ENCODE measurements around the gene TFB1M. TPM values are rescaled to one million over a fixed set of nuclear protein-coding genes. Genes with fewer than 3 reads are reported as not detected.

Gene TFB1M
- total and polyA plus RNA-seq, 5 donors from 2014 or later, result 10.5 to 26.5 (median 17.7) TPM

DNA sequence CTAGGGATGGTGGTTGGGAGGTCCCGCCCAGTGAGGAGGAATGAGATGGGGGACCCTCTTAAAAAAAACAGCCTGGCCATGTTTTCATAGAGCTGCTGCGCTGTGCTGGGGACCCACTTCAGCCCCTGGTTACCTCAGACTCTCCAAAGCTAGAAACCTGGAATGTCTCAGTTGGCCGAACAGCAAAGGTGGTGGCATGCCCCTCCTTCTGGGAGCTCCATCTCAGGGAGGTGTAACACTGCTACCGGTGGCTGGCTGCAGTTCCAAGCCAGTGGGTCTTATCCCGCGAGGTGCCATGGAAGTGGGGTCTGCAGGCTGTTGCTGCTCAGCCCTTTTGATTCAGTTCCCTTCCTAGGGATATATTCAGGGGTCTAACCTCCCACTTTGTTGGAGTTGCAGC, 35.7 kb upstream of the TFB1M start:
- Mint-ChIP-seq H3K27me3 (peaks cover 25% of the 10 kb centered on the region), H3K4me3 (no peak overlapping the region), H3K4me1 (no peaks in the 10 kb centered on the region), H3K9me3 (peaks cover 0 to 36% (median 16%) of the 10 kb centered on the region in 7 donors), H3K36me3 (peaks cover 9% of the 10 kb centered on the region), H3K27ac (no peak overlapping the region)
- ATAC-seq (ENCODE audit: low read depth in 2 of 2), result no peak
- Histone ChIP-seq H3K27ac (ENCODE audit: insufficient read depth, low read length, poor library complexity, severe bottlenecking) (no peak overlapping the region), H3K27me3 (ENCODE audit: control insufficient read depth, insufficient read depth, low read length) (peaks cover under 1% of the 10 kb centered on the region), H3K36me3 (ENCODE audit: control insufficient read depth, insufficient read depth, low read length) (no peaks in the 10 kb centered on the region), H3K9me3 (ENCODE audit: control insufficient read depth in 2 of 2, low read length in 2 of 2) (peaks cover 20 to 26% of the 10 kb centered on the region in 2 experiments), H3K4me3 (ENCODE audit: low read depth, low read length) (no peak overlapping the region), H3K4me1 (ENCODE audit: control insufficient read depth, insufficient read depth, low read length, poor library complexity, severe bottlenecking) (no peaks in the 10 kb centered on the region)
- no peak for DNase-seq

DNA sequence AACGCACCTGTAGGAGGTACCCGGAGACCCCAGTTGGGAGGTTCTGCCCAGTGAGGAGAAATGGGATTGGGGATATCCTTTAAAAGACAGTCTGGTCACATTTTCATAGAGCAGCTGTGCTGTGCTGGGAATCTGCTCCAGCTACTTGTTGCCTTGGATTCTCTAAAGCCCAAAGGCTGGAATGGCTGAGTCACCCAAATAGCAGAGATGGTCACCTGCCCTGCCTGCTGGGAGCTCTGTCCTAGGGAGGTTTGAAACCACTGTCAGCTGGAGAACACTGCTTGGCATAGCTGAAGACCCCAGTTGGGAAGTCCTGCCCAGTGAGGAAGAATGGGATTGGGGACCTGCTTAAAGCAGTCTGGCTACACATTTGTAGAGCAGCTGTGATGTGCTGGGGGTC, 34.8 kb upstream of the TFB1M start:
- no peak for ATAC-seq (ENCODE audit: low read depth in 2 of 2)

DNA sequence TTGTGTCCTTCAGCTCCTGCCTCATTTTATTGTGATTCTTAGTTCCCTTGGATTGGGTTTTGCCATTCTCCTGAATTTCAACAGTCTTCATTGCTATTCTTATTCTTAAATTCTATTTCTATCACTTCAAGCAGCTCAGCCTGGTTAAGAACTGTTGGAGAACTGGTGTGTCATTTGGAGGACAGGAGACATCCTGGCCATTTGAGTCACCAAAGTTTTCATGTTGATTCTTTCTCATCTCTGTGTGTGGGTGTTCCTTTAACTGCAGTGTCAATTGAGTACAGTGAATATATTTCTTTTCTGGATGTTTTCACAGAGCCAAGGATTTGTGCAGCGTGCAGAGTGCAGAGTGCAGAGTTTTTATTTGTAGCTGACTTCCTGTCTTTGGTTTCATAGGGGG, 33.5 kb upstream of the TFB1M start:
- H3K4me3 Mint-ChIP-seq, result no peak overlapping the region
- Histone ChIP-seq H3K27me3 (ENCODE audit: control insufficient read depth, insufficient read depth, low read length) (peaks cover 4% of the 10 kb centered on the region), H3K9me3 (ENCODE audit: control insufficient read depth in 2 of 2, low read length in 2 of 2) (peaks cover 6 to 9% of the 10 kb centered on the region in 2 experiments), H3K4me1 (ENCODE audit: control insufficient read depth, insufficient read depth, low read length, poor library complexity, severe bottlenecking) (no peaks in the 10 kb centered on the region), H3K36me3 (ENCODE audit: control insufficient read depth, insufficient read depth, low read length) (no peaks in the 10 kb centered on the region), H3K4me3 (ENCODE audit: low read depth, low read length) (no peak overlapping the region), H3K27ac (ENCODE audit: insufficient read depth, low read length, poor library complexity, severe bottlenecking) (no peak overlapping the region)
- no peaks in the 10 kb centered on the region for H3K4me1 Mint-ChIP-seq
- H3K9me3 Mint-ChIP-seq, result peaks cover 0 to 22% (median 8%) of the 10 kb centered on the region in 7 donors
- DNase-seq (no peak), ATAC-seq (ENCODE audit: low read depth in 2 of 2) (no peak)
- no peak overlapping the region for H3K27ac Mint-ChIP-seq
- H3K36me3 Mint-ChIP-seq, result peaks cover 9% of the 10 kb centered on the region
- H3K27me3 Mint-ChIP-seq, result peaks cover 16% of the 10 kb centered on the region

More for the DNA sequence above, 34.8 kb upstream of the TFB1M start:
- H3K4me1 ChIP-seq (ENCODE audit: control insufficient read depth, insufficient read depth, low read length, poor library complexity, severe bottlenecking), result no peaks in the 10 kb centered on the region
- no peak overlapping the region for H3K27ac ChIP-seq (ENCODE audit: insufficient read depth, low read length, poor library complexity, severe bottlenecking)
- DNase-seq, result no peak
- peaks cover 21% of the 10 kb centered on the region for H3K27me3 Mint-ChIP-seq
- no peaks in the 10 kb centered on the region for H3K36me3 ChIP-seq (ENCODE audit: control insufficient read depth, insufficient read depth, low read length)
- peaks cover 12 to 19% of the 10 kb centered on the region in 2 experiments for H3K9me3 ChIP-seq (ENCODE audit: control insufficient read depth in 2 of 2, low read length in 2 of 2)
- H3K27ac Mint-ChIP-seq, result no peak overlapping the region
- H3K4me3 ChIP-seq (ENCODE audit: low read depth, low read length), result no peak overlapping the region
- H3K27me3 ChIP-seq (ENCODE audit: control insufficient read depth, insufficient read depth, low read length), result peaks cover 4% of the 10 kb centered on the region
- H3K4me3 Mint-ChIP-seq, result no peak overlapping the region
- H3K36me3 Mint-ChIP-seq, result peaks cover 9% of the 10 kb centered on the region
- H3K4me1 Mint-ChIP-seq, result no peaks in the 10 kb centered on the region
- H3K9me3 Mint-ChIP-seq, result peaks cover 0 to 30% (median 12%) of the 10 kb centered on the region in 7 donors

DNA sequence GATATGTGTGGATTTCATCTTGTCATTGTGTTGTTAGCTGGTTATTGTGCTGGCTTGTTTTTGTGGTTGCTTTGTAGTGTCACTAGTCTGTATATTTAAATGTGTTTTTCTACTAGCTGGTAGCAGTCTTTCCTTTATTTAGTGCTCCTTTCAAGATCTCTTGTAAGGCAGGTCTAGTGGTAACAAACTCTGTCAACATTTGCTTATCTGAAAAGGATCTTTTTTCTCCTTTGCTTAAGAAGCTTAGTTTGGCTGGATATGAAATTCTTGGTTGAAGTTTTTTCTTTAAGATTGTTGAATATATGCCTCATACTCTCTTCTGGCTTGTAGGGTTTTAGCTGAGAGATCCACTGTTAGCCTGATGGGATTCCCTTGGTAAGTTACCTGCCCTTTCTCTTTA, 32.7 kb upstream of the TFB1M start:
- no peaks in the 10 kb centered on the region for H3K4me1 Mint-ChIP-seq
- H3K9me3 Mint-ChIP-seq, result peaks cover 0 to 22% (median 8%) of the 10 kb centered on the region in 7 donors
- H3K36me3 Mint-ChIP-seq, result peaks cover 9% of the 10 kb centered on the region
- DNase-seq (no peak), ATAC-seq (ENCODE audit: low read depth in 2 of 2) (no peak)
- Histone ChIP-seq H3K27me3 (ENCODE audit: control insufficient read depth, insufficient read depth, low read length) (peaks cover 4% of the 10 kb centered on the region), H3K27ac (ENCODE audit: insufficient read depth, low read length, poor library complexity, severe bottlenecking) (no peak overlapping the region), H3K36me3 (ENCODE audit: control insufficient read depth, insufficient read depth, low read length) (no peaks in the 10 kb centered on the region), H3K4me1 (ENCODE audit: control insufficient read depth, insufficient read depth, low read length, poor library complexity, severe bottlenecking) (no peaks in the 10 kb centered on the region), H3K9me3 (ENCODE audit: control insufficient read depth in 2 of 2, low read length in 2 of 2) (peaks cover 6 to 9% of the 10 kb centered on the region in 2 experiments), H3K4me3 (ENCODE audit: low read depth, low read length) (no peak overlapping the region)
- no peak overlapping the region for H3K4me3 Mint-ChIP-seq
- H3K27ac Mint-ChIP-seq, result no peak overlapping the region
- peaks cover 16% of the 10 kb centered on the region for H3K27me3 Mint-ChIP-seq

DNA sequence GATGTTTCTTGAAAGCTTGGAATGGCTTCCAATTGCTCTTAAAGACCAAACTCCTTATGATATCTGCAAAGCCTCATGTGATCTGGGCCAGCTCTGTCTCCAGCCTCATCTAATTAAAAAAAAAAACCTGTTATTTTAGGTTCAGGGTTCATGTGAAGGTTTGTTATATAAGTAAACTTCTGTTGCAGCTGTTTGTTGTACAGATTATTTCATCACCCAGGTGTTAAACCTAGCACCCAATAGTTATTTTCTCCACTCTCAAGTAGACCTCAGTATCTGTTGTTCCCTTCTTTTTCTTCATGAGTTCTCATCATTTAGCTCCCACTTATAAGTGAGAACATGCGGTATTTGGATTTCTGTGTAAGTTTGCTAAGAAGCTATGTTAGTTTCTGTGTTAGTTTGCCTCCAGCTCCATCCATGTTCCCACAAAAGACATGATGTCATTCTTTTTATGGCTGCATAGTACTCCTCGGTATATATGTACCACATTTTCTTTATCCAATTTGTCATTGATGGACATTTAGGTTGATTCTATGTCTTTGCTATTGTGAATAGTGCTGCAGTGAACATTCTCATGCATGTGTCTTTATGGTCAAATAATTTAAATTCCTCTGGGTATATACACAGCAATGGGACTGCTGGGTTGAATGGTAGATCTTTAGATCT, 30.2 kb upstream of the TFB1M start:
- peaks cover 0 to 6% (median 2%) of the 10 kb centered on the region in 4 donors for H3K4me1 Mint-ChIP-seq
- peaks cover 10% of the 10 kb centered on the region for H3K27me3 Mint-ChIP-seq
- Histone ChIP-seq H3K27me3 (ENCODE audit: control insufficient read depth, insufficient read depth, low read length) (peaks cover 4% of the 10 kb centered on the region), H3K4me3 (ENCODE audit: low read depth, low read length) (no peak overlapping the region), H3K27ac (ENCODE audit: insufficient read depth, low read length, poor library complexity, severe bottlenecking) (no peak overlapping the region), H3K36me3 (ENCODE audit: control insufficient read depth, insufficient read depth, low read length) (no peaks in the 10 kb centered on the region), H3K4me1 (ENCODE audit: control insufficient read depth, insufficient read depth, low read length, poor library complexity, severe bottlenecking) (no peaks in the 10 kb centered on the region), H3K9me3 (ENCODE audit: control insufficient read depth in 2 of 2, low read length in 2 of 2) (peaks cover 10 to 17% of the 10 kb centered on the region in 2 experiments)
- no peak overlapping the region for H3K4me3 Mint-ChIP-seq
- peaks cover 9% of the 10 kb centered on the region for H3K36me3 Mint-ChIP-seq
- no peak overlapping the region for H3K27ac Mint-ChIP-seq
- DNase-seq (no peak), ATAC-seq (ENCODE audit: low read depth in 2 of 2) (no peak)
- H3K9me3 Mint-ChIP-seq, result peaks cover 0 to 26% (median 13%) of the 10 kb centered on the region in 7 donors

DNA sequence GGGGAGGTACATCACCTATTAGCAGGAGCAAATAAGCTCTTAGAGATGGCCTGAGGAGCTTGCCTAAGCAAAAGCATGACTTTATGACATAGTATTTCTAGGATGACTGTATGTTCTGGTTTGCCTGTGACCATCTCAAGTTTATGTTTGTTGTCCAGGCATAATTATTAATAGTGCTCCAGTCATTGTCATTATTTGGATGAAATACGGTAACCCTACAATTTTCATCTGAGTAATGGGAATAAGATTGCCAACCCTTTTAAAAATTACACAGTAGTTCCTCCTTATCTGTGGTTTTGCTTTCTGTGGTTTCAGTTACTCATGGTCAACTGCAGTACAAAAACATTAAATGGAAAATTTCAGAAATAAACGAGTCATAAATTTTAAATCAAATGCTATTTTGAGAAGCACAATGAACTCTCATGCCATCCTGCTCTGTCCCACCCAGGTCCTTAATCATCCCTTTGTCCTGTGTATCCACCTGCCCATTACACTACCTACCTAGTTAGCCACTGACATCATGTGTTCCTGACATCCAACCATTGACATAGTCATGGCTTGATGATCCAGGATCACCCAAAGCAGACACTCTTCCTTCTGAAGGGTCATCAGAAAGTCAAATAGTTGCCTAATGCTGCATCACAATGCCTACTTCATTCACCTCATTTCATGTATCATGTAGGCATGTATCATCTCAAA, 27.0 kb upstream of the TFB1M start:
- Mint-ChIP-seq H3K9me3 (peaks cover 2 to 23% (median 10%) of the 10 kb centered on the region in 7 donors), H3K36me3 (no peaks in the 10 kb centered on the region), H3K4me3 (peak overlapping the region in 1 of 4 donors; percentile 2), H3K27me3 (no peaks in the 10 kb centered on the region), H3K4me1 (peaks cover 7 to 26% (median 18%) of the 10 kb centered on the region in 4 donors), H3K27ac (no peak overlapping the region)
- Histone ChIP-seq H3K4me3 (ENCODE audit: low read depth, low read length) (no peak overlapping the region), H3K27ac (ENCODE audit: insufficient read depth, low read length, poor library complexity, severe bottlenecking) (no peak overlapping the region), H3K4me1 (ENCODE audit: control insufficient read depth, insufficient read depth, low read length, poor library complexity, severe bottlenecking) (no peaks in the 10 kb centered on the region), H3K27me3 (ENCODE audit: control insufficient read depth, insufficient read depth, low read length) (peaks cover 4% of the 10 kb centered on the region), H3K9me3 (ENCODE audit: control insufficient read depth in 2 of 2, low read length in 2 of 2) (peaks cover 3 to 10% of the 10 kb centered on the region in 2 experiments), H3K36me3 (ENCODE audit: control insufficient read depth, insufficient read depth, low read length) (no peaks in the 10 kb centered on the region)
- no peak for DNase-seq
- no peak for ATAC-seq (ENCODE audit: low read depth in 2 of 2)

DNA sequence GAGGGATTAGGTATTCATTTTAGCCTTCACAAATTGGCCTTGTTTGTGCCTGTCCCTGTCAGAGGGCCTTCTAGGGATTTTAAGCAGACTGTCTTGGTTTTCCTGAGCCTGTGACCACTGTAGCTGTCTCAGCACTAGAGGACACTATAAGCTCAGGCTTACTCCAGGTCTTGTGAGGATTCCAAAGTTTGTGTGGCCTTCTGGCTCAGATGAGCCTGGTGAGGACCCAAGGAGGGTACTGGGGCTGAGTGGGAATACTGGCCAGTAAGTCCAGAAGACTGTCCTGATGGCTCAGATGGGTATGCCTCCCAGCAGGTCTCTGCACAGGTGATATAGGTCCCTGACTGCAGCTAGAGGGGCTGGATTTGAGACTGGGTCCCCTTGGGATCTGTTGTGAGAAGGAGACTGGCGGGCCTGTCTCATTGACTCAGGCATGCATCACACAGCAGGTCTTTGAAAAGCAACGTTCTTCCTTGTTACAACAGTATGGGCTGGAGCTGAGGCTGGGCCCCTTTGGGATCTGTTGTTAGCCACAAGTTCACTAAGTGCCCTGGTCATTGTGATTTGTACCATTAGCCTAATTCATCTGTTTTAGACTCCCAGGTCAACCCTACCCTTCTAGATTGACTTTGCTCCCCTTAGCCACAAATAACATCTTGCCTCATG, 26.3 kb upstream of the TFB1M start:
- H3K36me3 Mint-ChIP-seq, result no peaks in the 10 kb centered on the region
- peaks cover 2 to 23% (median 14%) of the 10 kb centered on the region in 7 donors for H3K9me3 Mint-ChIP-seq
- no peaks in the 10 kb centered on the region for H3K4me1 ChIP-seq (ENCODE audit: control insufficient read depth, insufficient read depth, low read length, poor library complexity, severe bottlenecking)
- H3K27me3 ChIP-seq (ENCODE audit: control insufficient read depth, insufficient read depth, low read length), result peaks cover 4% of the 10 kb centered on the region
- H3K36me3 ChIP-seq (ENCODE audit: control insufficient read depth, insufficient read depth, low read length), result no peaks in the 10 kb centered on the region
- no peak overlapping the region for H3K27ac ChIP-seq (ENCODE audit: insufficient read depth, low read length, poor library complexity, severe bottlenecking)
- ATAC-seq (ENCODE audit: low read depth in 2 of 2), result no peak
- DNase-seq, result no peak
- H3K4me1 Mint-ChIP-seq, result peaks cover 7 to 26% (median 18%) of the 10 kb centered on the region in 4 donors
- no peak overlapping the region for H3K27ac Mint-ChIP-seq
- peaks cover 3 to 10% of the 10 kb centered on the region in 2 experiments for H3K9me3 ChIP-seq (ENCODE audit: control insufficient read depth in 2 of 2, low read length in 2 of 2)
- no peak overlapping the region for H3K4me3 Mint-ChIP-seq
- H3K27me3 Mint-ChIP-seq, result no peaks in the 10 kb centered on the region
- no peak overlapping the region for H3K4me3 ChIP-seq (ENCODE audit: low read depth, low read length)
